Endothelial cell (in vitro differentiated cells): ENCODE measurements around the gene PHF10. TPM values are rescaled to one million over a fixed set of nuclear protein-coding genes. Genes with fewer than 3 reads are reported as not detected.

Experiments
- DNase-seq: peaks from one replicate; pipeline ENCODE4 v3.0.0; 2021; ENCODE audit warnings: low spot score
- H3K27ac Mint-ChIP-seq: one replicate; pipeline ENCODE4 v1.8.0; 2021; ENCODE audit warnings: mixed read lengths, inconsistent platforms; ENCODE audit not compliant: unreplicated experiment
- H3K27me3 Mint-ChIP-seq: one replicate; pipeline ENCODE4 v1.8.0; 2021; ENCODE audit warnings: mild to moderate bottlenecking, moderate library complexity, mixed read lengths, inconsistent platforms; ENCODE audit not compliant: unreplicated experiment
- H3K36me3 Mint-ChIP-seq: one replicate; pipeline ENCODE4 v1.8.0; 2021; ENCODE audit warnings: mild to moderate bottlenecking, low read depth, mixed read lengths, inconsistent platforms; ENCODE audit not compliant: unreplicated experiment
- H3K4me1 Mint-ChIP-seq: one replicate; pipeline ENCODE4 v1.8.0; 2021; ENCODE audit warnings: mild to moderate bottlenecking, mixed read lengths, inconsistent platforms; ENCODE audit not compliant: unreplicated experiment
- H3K4me3 Mint-ChIP-seq: one replicate; pipeline ENCODE4 v1.8.0; 2021; ENCODE audit warnings: mild to moderate bottlenecking, mixed read lengths, inconsistent platforms; ENCODE audit not compliant: unreplicated experiment
- H3K9me3 Mint-ChIP-seq: one replicate; pipeline ENCODE4 v1.8.0; 2021; ENCODE audit warnings: mixed read lengths, inconsistent platforms; ENCODE audit not compliant: unreplicated experiment
- total RNA-seq: library from RNA; stranded (reverse); fragmentation: NEBNext Ultra II Directional; extraction: Animal tissue kit (Norgen Biotek cat#: 25700); gene quantifications from one replicate; pipeline ENCODE4 v1.2.1, GENCODE V29; 2021; ENCODE audit not compliant: unreplicated experiment
- TF ChIP-seq, protein P1 (sequence below): fragments of 200-600 bp; sonication (generic); IDR thresholded peaks from one replicate; pipeline ENCODE4 v1.5.0; 2021; ENCODE audit warnings: antibody characterized with exemption; ENCODE audit not compliant: unreplicated experiment

PHF10 gene
- total RNA-seq, 1 donor from 2014 or later = 33.6 TPM

DNA sequence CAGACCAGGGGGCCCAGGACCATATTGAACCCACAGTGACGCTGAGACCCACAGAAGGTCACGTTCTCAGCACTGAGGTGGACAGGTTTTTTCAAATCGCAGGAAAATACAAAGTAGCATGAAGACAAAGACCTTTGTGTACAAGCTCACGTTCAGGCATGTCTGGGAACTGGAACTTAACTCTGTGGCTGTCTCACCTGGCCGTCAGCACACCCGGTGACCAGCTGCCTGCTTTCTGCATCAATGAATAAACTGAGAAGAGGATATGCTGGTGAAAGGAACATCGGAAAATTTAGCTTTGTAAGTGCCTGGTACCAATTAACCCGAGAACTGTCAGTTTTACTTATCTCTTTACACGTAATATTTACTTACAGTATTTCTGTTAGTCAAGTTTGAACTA, 59.0 kb downstream of the PHF10 start:
- no peak for DNase-seq
- H3K4me3 Mint-ChIP-seq = no peak overlapping the region
- TF ChIP-seq, protein P1, sequence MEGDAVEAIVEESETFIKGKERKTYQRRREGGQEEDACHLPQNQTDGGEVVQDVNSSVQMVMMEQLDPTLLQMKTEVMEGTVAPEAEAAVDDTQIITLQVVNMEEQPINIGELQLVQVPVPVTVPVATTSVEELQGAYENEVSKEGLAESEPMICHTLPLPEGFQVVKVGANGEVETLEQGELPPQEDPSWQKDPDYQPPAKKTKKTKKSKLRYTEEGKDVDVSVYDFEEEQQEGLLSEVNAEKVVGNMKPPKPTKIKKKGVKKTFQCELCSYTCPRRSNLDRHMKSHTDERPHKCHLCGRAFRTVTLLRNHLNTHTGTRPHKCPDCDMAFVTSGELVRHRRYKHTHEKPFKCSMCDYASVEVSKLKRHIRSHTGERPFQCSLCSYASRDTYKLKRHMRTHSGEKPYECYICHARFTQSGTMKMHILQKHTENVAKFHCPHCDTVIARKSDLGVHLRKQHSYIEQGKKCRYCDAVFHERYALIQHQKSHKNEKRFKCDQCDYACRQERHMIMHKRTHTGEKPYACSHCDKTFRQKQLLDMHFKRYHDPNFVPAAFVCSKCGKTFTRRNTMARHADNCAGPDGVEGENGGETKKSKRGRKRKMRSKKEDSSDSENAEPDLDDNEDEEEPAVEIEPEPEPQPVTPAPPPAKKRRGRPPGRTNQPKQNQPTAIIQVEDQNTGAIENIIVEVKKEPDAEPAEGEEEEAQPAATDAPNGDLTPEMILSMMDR = no peak
- peaks cover 12% of the 10 kb centered on the region for H3K4me1 Mint-ChIP-seq
- no peak overlapping the region for H3K27ac Mint-ChIP-seq
- peaks cover 44% of the 10 kb centered on the region for H3K36me3 Mint-ChIP-seq
- H3K9me3 Mint-ChIP-seq = no peaks in the 10 kb centered on the region
- H3K27me3 Mint-ChIP-seq = no peaks in the 10 kb centered on the region

DNA sequence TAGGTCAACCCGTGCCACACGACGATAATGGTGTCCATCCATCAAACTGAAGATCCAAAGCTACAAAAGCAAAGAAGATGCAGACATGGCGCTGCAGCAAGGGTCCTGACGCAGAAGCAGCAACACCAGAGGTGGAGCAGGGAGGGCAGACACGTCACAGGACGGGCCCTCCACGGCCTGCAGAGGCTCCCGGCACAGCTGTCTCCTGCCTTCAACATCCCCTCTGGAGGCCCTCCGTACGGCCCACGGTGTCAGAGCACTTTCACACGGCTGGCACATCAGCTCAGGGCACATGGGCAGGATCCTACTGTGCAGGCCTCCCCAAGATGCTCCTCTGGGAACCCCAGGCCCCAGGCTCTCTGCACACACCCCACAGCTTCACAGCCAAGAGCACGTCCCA, 60.1 kb downstream of the PHF10 start:
- peaks cover 47% of the 10 kb centered on the region for H3K36me3 Mint-ChIP-seq
- peaks cover 6% of the 10 kb centered on the region for H3K27me3 Mint-ChIP-seq
- H3K4me1 Mint-ChIP-seq = peaks cover 3% of the 10 kb centered on the region
- TF ChIP-seq, protein P1 = no peak
- DNase-seq = no peak
- H3K27ac Mint-ChIP-seq = no peak overlapping the region
- no peak overlapping the region for H3K4me3 Mint-ChIP-seq
- H3K9me3 Mint-ChIP-seq = no peaks in the 10 kb centered on the region

DNA sequence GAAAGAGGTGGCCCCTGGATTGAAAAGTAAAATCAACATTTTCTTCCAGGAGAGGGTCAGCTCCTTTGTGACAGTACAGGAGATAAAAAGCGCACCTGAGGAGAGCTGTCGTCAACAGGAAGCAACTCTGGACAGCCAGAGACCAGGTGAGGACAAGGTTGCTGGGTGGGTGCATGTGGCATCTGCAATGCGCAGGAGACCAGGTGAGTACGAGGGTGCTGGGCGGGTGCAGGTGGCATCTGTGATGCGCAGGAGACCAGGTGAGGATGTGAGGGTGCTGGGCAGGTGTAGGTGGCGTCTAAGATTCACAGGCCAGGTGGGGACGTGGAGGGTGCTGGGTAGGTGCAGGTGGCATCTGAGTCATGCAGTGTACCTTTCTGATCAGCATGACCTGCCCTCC, 60.8 kb downstream of the PHF10 start:
- TF ChIP-seq, protein P1 = no peak
- Mint-ChIP-seq H3K4me1 (no peaks in the 10 kb centered on the region), H3K4me3 (peak overlapping the region; percentile 3), H3K9me3 (no peaks in the 10 kb centered on the region), H3K27ac (no peak overlapping the region), H3K36me3 (peaks cover 46% of the 10 kb centered on the region), H3K27me3 (peaks cover 8% of the 10 kb centered on the region)
- no peak for DNase-seq

DNA sequence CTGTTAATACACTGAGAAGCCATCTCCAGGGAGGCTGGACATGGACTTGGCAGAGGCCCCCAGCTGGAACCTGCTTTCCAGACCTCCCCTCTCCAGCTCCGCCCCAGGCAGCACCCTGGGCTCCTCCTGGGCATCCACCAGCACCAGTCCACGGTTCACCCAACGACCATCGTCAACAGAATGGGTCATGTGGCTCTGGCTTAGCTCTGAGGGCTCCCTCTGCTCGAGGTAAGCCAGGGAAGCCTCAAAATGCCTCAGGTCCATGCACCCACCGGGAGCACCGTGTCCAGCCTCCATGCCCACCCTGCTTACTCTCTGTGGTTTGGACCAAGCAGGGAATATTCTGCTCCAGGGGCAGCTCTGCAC, 62.9 kb downstream of the PHF10 start:
- DNase-seq = no peak
- no peak overlapping the region for H3K27ac Mint-ChIP-seq
- H3K27me3 Mint-ChIP-seq = peaks cover 8% of the 10 kb centered on the region
- no peaks in the 10 kb centered on the region for H3K9me3 Mint-ChIP-seq
- H3K4me1 Mint-ChIP-seq = no peaks in the 10 kb centered on the region
- TF ChIP-seq, protein P1 = no peak
- no peak overlapping the region for H3K4me3 Mint-ChIP-seq
- H3K36me3 Mint-ChIP-seq = peaks cover 50% of the 10 kb centered on the region

DNA sequence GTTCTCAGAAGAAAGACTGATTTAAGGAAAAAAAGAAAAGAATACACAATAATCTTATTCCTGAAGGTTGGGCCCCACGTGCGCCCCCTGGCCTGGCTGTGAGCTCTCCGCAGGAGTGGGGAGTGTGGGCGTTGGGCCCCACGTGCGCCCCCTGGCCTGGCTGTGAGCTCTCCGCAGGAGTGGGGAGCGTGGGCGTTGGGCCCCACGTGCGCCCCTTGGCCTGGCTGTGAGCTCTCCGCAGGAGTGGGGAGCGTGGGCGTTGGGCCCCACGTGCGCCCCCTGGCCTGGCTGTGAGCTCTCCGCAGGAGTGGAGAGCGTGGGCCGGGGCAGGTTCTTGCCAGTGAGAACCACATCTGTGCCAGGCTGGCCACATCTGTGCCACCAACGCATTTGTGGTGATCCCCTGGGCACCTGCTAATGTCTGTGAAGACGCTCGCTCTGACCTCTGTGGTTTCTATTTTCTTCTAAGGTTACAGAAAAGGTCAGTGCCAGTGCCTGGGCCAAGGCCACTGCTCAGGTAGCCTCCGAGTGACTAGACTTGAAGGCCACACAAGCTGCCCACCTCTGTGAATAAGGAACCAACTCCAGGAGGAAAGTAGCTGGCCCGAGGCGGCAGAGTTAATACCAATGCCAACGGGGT, 63.4 kb downstream of the PHF10 start:
- TF ChIP-seq, protein P1 = no peak
- no peak for DNase-seq
- Mint-ChIP-seq H3K9me3 (no peaks in the 10 kb centered on the region), H3K4me3 (no peak overlapping the region), H3K27ac (no peak overlapping the region), H3K36me3 (peaks cover 55% of the 10 kb centered on the region), H3K4me1 (no peaks in the 10 kb centered on the region), H3K27me3 (peaks cover 9% of the 10 kb centered on the region)
